Measurements from ENCODE around the gene PRKN. TPM values are rescaled to one million over a fixed set of nuclear protein-coding genes. Genes with fewer than 3 reads are reported as not detected.

PRKN gene
- polyA plus RNA-seq, 1 donor from 2014 or later, result 1.2 TPM

DNA sequence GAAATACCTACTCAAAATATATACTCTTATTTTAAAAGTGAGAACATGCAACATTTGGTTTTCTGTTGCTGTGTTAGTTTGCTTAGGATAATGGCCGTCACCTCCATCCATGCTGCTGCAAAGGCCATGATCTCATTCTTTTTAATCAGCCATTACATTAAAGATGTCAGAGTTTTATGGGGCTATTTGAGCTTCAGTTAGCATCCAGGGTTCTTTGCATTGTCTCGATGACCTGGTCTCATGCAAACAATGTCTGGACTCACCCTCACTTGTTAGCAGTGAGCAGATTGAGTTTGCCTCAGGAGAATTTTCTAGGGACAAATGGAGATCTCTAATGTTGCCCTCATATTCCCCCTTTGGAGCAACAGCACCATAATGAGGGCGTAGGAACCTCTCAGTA lies 995.0 kb downstream of the PRKN start:
- no peak overlapping the region for H3K9ac ChIP-seq (ENCODE audit: low read length)
- no peaks in the 10 kb centered on the region for H3K27me3 ChIP-seq (ENCODE audit: insufficient read depth, low read depth, low read length)
- H3K36me3 ChIP-seq (ENCODE audit: insufficient read depth, low read length), result no peaks in the 10 kb centered on the region
- no peak overlapping the region for H3K4me3 ChIP-seq (ENCODE audit: low read length)
- no peak overlapping the region for H3K4me2 ChIP-seq (ENCODE audit: low read length)
- no peaks in the 10 kb centered on the region for H3K79me2 ChIP-seq (replicated peaks; ENCODE audit: insufficient read depth, low read length)
- TF ChIP-seq EP300 (conservative IDR thresholded peaks at IDR 0.05; ENCODE audit: poor library complexity, severe bottlenecking) (no peak), TAF1 (IDR thresholded peaks at IDR 0.05; ENCODE audit: low read depth) (no peak), EZH2 (IDR thresholded peaks at IDR 0.05; ENCODE audit: borderline replicate concordance, insufficient read depth, low read length, poor library complexity, severe bottlenecking) (no peak), POLR2AphosphoS5 (IDR thresholded peaks at IDR 0.05) (no peak), RAD21 (conservative IDR thresholded peaks at IDR 0.05) (no peak), MXI1 (conservative IDR thresholded peaks at IDR 0.05; ENCODE audit: poor library complexity, severe bottlenecking) (no peak), SMC3 (conservative IDR thresholded peaks at IDR 0.05; ENCODE audit: poor library complexity) (no peak)
- TF ChIP-seq, protein P1, sequence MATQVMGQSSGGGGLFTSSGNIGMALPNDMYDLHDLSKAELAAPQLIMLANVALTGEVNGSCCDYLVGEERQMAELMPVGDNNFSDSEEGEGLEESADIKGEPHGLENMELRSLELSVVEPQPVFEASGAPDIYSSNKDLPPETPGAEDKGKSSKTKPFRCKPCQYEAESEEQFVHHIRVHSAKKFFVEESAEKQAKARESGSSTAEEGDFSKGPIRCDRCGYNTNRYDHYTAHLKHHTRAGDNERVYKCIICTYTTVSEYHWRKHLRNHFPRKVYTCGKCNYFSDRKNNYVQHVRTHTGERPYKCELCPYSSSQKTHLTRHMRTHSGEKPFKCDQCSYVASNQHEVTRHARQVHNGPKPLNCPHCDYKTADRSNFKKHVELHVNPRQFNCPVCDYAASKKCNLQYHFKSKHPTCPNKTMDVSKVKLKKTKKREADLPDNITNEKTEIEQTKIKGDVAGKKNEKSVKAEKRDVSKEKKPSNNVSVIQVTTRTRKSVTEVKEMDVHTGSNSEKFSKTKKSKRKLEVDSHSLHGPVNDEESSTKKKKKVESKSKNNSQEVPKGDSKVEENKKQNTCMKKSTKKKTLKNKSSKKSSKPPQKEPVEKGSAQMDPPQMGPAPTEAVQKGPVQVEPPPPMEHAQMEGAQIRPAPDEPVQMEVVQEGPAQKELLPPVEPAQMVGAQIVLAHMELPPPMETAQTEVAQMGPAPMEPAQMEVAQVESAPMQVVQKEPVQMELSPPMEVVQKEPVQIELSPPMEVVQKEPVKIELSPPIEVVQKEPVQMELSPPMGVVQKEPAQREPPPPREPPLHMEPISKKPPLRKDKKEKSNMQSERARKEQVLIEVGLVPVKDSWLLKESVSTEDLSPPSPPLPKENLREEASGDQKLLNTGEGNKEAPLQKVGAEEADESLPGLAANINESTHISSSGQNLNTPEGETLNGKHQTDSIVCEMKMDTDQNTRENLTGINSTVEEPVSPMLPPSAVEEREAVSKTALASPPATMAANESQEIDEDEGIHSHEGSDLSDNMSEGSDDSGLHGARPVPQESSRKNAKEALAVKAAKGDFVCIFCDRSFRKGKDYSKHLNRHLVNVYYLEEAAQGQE (IDR thresholded peaks at IDR 0.05; ENCODE audit: borderline replicate concordance), result no peak
- TF ChIP-seq, protein P2, sequence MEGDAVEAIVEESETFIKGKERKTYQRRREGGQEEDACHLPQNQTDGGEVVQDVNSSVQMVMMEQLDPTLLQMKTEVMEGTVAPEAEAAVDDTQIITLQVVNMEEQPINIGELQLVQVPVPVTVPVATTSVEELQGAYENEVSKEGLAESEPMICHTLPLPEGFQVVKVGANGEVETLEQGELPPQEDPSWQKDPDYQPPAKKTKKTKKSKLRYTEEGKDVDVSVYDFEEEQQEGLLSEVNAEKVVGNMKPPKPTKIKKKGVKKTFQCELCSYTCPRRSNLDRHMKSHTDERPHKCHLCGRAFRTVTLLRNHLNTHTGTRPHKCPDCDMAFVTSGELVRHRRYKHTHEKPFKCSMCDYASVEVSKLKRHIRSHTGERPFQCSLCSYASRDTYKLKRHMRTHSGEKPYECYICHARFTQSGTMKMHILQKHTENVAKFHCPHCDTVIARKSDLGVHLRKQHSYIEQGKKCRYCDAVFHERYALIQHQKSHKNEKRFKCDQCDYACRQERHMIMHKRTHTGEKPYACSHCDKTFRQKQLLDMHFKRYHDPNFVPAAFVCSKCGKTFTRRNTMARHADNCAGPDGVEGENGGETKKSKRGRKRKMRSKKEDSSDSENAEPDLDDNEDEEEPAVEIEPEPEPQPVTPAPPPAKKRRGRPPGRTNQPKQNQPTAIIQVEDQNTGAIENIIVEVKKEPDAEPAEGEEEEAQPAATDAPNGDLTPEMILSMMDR (IDR thresholded peaks at IDR 0.05; ENCODE audit: poor library complexity, severe bottlenecking), result no peak
- no peak overlapping the region for H3K27ac ChIP-seq (ENCODE audit: low read length)
- no peak overlapping the region for H2AFZ ChIP-seq (ENCODE audit: low read depth, low read length)
- H3F3A ChIP-seq (ENCODE audit: insufficient read depth, low read length, poor library complexity, severe bottlenecking), result no peaks in the 10 kb centered on the region
- no peaks in the 10 kb centered on the region for H3K9me2 ChIP-seq (ENCODE audit: insufficient read depth, low read length)
- no peaks in the 10 kb centered on the region for H4K20me1 ChIP-seq (ENCODE audit: insufficient read depth)
- no peaks in the 10 kb centered on the region for H3K9me3 ChIP-seq (ENCODE audit: low read length)

DNA sequence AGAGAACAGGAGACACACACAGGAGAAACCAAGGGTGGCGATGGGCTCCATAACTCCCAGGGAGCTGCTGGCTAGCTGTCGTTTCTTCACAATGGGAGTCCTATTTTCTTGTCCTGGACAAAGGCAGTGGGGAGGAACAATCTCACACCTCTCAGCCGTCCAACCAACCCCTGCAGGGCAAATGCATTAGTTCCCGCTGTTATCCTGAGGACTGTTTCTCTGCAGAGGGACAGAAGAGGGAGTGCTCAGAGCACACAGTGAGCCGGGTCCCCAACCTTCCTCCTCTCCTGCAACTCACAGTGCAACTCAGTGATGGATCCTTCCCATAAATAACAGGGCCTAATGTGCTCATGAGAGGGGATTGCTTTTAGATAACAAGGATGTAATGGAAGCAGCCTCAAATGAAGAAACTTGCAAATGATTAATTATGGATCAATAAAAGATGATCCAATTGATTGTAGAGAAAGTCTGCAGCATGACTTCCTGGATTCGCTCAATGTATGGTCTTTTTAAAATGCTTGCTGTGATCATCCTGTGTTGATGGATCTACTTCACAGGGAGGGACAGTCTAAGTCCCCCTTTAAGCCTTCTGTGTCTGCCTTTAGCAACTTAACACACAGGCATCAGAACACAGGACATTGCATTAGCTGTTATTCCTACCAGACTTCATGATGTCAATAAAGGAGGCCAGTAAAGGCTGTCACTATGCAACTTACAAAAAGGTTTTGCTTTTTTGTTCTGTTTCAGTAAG lies 1000.3 kb downstream of the PRKN start:
- TF ChIP-seq TAF1 (IDR thresholded peaks at IDR 0.05; ENCODE audit: low read depth) (no peak), SMC3 (conservative IDR thresholded peaks at IDR 0.05; ENCODE audit: poor library complexity) (peak; percentile 31), POLR2AphosphoS5 (IDR thresholded peaks at IDR 0.05) (peak; percentile 67), RAD21 (conservative IDR thresholded peaks at IDR 0.05) (peak; percentile 57), EP300 (conservative IDR thresholded peaks at IDR 0.05; ENCODE audit: poor library complexity, severe bottlenecking) (peak; percentile 26), MXI1 (conservative IDR thresholded peaks at IDR 0.05; ENCODE audit: poor library complexity, severe bottlenecking) (no peak), EZH2 (IDR thresholded peaks at IDR 0.05; ENCODE audit: borderline replicate concordance, insufficient read depth, low read length, poor library complexity, severe bottlenecking) (no peak)
- TF ChIP-seq, protein P1 (IDR thresholded peaks at IDR 0.05; ENCODE audit: borderline replicate concordance), result peak; percentile 59
- TF ChIP-seq, protein P2 (IDR thresholded peaks at IDR 0.05; ENCODE audit: poor library complexity, severe bottlenecking), result peak; percentile 36
- Histone ChIP-seq H3K36me3 (ENCODE audit: insufficient read depth, low read length) (no peaks in the 10 kb centered on the region), H3K4me2 (ENCODE audit: low read length) (no peak overlapping the region), H3K27me3 (ENCODE audit: insufficient read depth, low read depth, low read length) (no peaks in the 10 kb centered on the region), H3K9me2 (ENCODE audit: insufficient read depth, low read length) (no peaks in the 10 kb centered on the region), H2AFZ (ENCODE audit: low read depth, low read length) (no peak overlapping the region), H3K27ac (ENCODE audit: low read length) (peak overlapping the region; percentile 28), H3K9ac (ENCODE audit: low read length) (no peak overlapping the region), H3F3A (ENCODE audit: insufficient read depth, low read length, poor library complexity, severe bottlenecking) (no peaks in the 10 kb centered on the region), H3K79me2 (replicated peaks; ENCODE audit: insufficient read depth, low read length) (no peaks in the 10 kb centered on the region), H3K9me3 (ENCODE audit: low read length) (no peaks in the 10 kb centered on the region), H4K20me1 (ENCODE audit: insufficient read depth) (no peaks in the 10 kb centered on the region), H3K4me3 (ENCODE audit: low read length) (no peak overlapping the region)

Data from neural cell (in vitro differentiated cells).